BE2C (cell line): ENCODE results near the gene VRK1.

Experiments used
- DNase-seq: peaks from one replicate; pipeline ENCODE4 v3.0.0-alpha.2; 2020
- H3K27me3 ChIP-seq: fragments of 250-450 bp; sonication (Bioruptor Pico); 2 replicates; pipeline ENCODE4 v1.5.1; 2020; ENCODE audit warnings: mild to moderate bottlenecking
- H3K36me3 ChIP-seq: fragments of 250-450 bp; sonication (Bioruptor Pico); 2 replicates; pipeline ENCODE4 v1.5.1; 2020; ENCODE audit warnings: mild to moderate bottlenecking
- H3K4me1 ChIP-seq: fragments of 250-450 bp; sonication (Bioruptor Pico); 2 replicates; pipeline ENCODE4 v1.5.1; 2020
- H3K4me3 ChIP-seq: 2 replicates; pipeline ENCODE4 v1.5.1; 2011; ENCODE audit warnings: low read depth, low read length
- H3K9me3 ChIP-seq: fragments of 250-450 bp; sonication (Bioruptor Pico); 2 replicates; pipeline ENCODE4 v1.5.1; 2020
- CTCF ChIP-seq: IDR thresholded peaks from 2 replicates; pipeline ENCODE4 v1.5.1; 2012; ENCODE audit warnings: mild to moderate bottlenecking, low read depth, low read length

VRK1 gene

GRCh38 chr14:96806836-96807235 is 9.7 kb downstream of the VRK1 start:
- Histone ChIP-seq H3K27me3 (no peaks in the 10 kb centered on the region), H3K4me1 (0 out of 2 replicates have a peak, but pooled peaks cover 2% of the 10 kb centered on the region), H3K36me3 (no peaks in the 10 kb centered on the region; the same call in 1 of the 2 replicates), H3K4me3 (no peak overlapping the region), H3K9me3 (no peaks in the 10 kb centered on the region)
- no peak for DNase-seq
- no peak for TF ChIP-seq CTCF

- no peak for DNase-seq
- H3K27me3 ChIP-seq: no peaks in the 10 kb centered on the region
- H3K4me3 ChIP-seq: no peak overlapping the region
- 0 out of 2 replicates have a peak, but pooled peaks cover 2% of the 10 kb centered on the region for H3K4me1 ChIP-seq
- no peaks in the 10 kb centered on the region for H3K9me3 ChIP-seq
- no peak for TF ChIP-seq CTCF
- H3K36me3 ChIP-seq: no peaks in the 10 kb centered on the region
Measured at GRCh38 chr14:96808619-96809406, 11.6 kb downstream of the VRK1 start.

GRCh38 chr14:96811265-96811664 is 14.1 kb downstream of the VRK1 start:
- TF ChIP-seq CTCF: no peak
- Histone ChIP-seq H3K4me3 (no peak overlapping the region), H3K4me1 (no peaks in the 10 kb centered on the region), H3K36me3 (no peaks in the 10 kb centered on the region), H3K27me3 (no peaks in the 10 kb centered on the region), H3K9me3 (no peaks in the 10 kb centered on the region)
- no peak for DNase-seq

- no peaks in the 10 kb centered on the region for H3K4me1 ChIP-seq
- H3K27me3 ChIP-seq: no peaks in the 10 kb centered on the region
- DNase-seq: no peak
- no peak overlapping the region for H3K4me3 ChIP-seq
- no peaks in the 10 kb centered on the region for H3K9me3 ChIP-seq
- H3K36me3 ChIP-seq: no peaks in the 10 kb centered on the region
- TF ChIP-seq CTCF: no peak
Measured at GRCh38 chr14:96811985-96812667, 14.9 kb downstream of the VRK1 start.

GRCh38 chr14:96816281-96816680 is 19.1 kb downstream of the VRK1 start:
- no peaks in the 10 kb centered on the region for H3K9me3 ChIP-seq
- no peaks in the 10 kb centered on the region for H3K27me3 ChIP-seq
- H3K36me3 ChIP-seq: no peaks in the 10 kb centered on the region
- TF ChIP-seq CTCF: no peak
- no peaks in the 10 kb centered on the region for H3K4me1 ChIP-seq
- H3K4me3 ChIP-seq: no peak overlapping the region
- DNase-seq: no peak
